ENCODE results near the gene CCDC92B. TPM values are rescaled to one million over a fixed set of nuclear protein-coding genes. Genes with fewer than 3 reads are reported as not detected.

The CCDC92B gene
- total RNA-seq, 6 experiments from 2014 or later = not detected

DNA sequence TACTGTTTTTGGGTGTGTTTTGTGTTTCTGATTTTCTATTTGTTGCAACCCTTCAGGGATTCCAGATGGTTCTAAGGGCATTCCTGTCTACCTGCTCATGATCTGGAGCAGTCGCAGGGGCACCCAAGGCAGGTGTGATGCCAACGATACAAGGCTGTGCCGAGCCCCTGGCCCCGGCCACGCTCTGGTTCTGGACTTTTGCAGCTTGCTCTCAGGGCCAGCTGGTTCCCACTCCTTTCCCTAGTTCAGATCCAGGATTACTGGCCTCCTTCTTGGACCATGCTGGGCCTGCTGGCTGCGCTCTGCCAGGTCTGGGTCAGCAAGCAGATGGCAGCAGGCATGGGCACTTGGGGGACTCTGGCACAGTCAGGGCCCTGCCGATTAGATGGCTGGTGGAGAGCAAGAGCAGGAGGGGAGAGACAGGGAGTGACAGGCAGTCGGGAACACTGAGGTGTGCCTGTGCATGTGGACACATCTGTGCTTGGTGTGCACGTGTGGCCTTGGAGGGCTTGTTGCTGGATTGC, 31.5 kb upstream of the CCDC92B start:
- DNase-seq = no peak
- H3K27ac Mint-ChIP-seq = no peak overlapping the region
- H3K27me3 Mint-ChIP-seq (ENCODE audit: insufficient read depth) = peaks cover 29% of the 10 kb centered on the region
- H3K4me1 Mint-ChIP-seq (ENCODE audit: low read depth) = peaks cover 10% of the 10 kb centered on the region
- TF ChIP-seq, protein P1, sequence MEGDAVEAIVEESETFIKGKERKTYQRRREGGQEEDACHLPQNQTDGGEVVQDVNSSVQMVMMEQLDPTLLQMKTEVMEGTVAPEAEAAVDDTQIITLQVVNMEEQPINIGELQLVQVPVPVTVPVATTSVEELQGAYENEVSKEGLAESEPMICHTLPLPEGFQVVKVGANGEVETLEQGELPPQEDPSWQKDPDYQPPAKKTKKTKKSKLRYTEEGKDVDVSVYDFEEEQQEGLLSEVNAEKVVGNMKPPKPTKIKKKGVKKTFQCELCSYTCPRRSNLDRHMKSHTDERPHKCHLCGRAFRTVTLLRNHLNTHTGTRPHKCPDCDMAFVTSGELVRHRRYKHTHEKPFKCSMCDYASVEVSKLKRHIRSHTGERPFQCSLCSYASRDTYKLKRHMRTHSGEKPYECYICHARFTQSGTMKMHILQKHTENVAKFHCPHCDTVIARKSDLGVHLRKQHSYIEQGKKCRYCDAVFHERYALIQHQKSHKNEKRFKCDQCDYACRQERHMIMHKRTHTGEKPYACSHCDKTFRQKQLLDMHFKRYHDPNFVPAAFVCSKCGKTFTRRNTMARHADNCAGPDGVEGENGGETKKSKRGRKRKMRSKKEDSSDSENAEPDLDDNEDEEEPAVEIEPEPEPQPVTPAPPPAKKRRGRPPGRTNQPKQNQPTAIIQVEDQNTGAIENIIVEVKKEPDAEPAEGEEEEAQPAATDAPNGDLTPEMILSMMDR (IDR thresholded peaks at IDR 0.05) = no peak
- no peaks in the 10 kb centered on the region for H3K9me3 Mint-ChIP-seq
- H3K4me3 Mint-ChIP-seq = no peak overlapping the region
- no peaks in the 10 kb centered on the region for H3K36me3 Mint-ChIP-seq (ENCODE audit: low read depth)

DNA sequence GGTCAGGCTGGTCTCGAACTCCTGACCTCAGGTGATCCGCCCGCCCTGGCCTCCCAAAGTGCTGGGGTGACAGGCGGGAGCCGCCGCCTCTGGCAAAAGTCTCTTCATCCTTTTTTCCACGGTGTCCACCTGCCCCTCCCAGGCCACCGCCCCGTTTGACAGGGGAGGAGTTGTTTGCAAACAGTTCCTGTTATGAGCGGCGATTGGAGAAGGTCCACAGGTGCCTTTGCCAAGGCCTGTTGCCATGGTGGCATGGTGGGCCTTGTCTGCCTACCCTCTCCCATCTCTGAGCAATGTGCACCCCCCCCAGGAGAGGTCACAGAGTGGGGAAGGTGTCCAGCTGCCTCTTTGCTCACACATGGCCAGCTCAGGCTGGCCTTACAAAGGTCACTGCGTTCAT, 30.8 kb upstream of the CCDC92B start:
- peaks cover 10% of the 10 kb centered on the region for H3K4me1 Mint-ChIP-seq (ENCODE audit: low read depth)
- H3K36me3 Mint-ChIP-seq (ENCODE audit: low read depth) = no peaks in the 10 kb centered on the region
- TF ChIP-seq, protein P1 (IDR thresholded peaks at IDR 0.05) = no peak

DNA sequence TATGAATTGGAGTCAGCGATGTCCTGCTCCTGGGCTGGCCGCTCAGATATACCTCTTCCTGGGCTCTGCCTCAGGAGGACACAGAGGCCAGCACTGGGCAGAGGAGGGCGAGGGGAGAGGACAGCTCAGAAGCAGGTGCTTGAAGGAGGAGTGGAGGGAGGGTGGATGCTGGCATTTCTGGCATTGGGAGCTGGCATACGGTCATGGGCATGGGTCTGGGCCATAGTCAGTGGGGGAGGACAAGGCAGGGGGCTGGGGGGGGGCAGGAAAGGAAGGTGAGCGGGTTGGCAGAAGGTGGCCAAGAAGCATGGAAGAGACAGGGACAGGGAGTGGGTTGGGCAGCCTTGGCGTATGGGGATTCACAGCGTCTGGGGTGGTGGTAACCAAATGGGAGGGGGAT, 30.1 kb upstream of the CCDC92B start:
- Mint-ChIP-seq H3K36me3 (ENCODE audit: low read depth) (no peaks in the 10 kb centered on the region), H3K4me3 (no peak overlapping the region), H3K9me3 (no peaks in the 10 kb centered on the region), H3K27ac (no peak overlapping the region), H3K27me3 (ENCODE audit: insufficient read depth) (peaks cover 40% of the 10 kb centered on the region), H3K4me1 (ENCODE audit: low read depth) (peaks cover 10% of the 10 kb centered on the region)
- TF ChIP-seq, protein P1 (IDR thresholded peaks at IDR 0.05) = no peak
- no peak for DNase-seq

More for the DNA sequence above, 30.8 kb upstream of the CCDC92B start:
- no peak overlapping the region for H3K27ac Mint-ChIP-seq
- no peak for DNase-seq
- H3K9me3 Mint-ChIP-seq = no peaks in the 10 kb centered on the region
- peaks cover 36% of the 10 kb centered on the region for H3K27me3 Mint-ChIP-seq (ENCODE audit: insufficient read depth)
- no peak overlapping the region for H3K4me3 Mint-ChIP-seq

DNA sequence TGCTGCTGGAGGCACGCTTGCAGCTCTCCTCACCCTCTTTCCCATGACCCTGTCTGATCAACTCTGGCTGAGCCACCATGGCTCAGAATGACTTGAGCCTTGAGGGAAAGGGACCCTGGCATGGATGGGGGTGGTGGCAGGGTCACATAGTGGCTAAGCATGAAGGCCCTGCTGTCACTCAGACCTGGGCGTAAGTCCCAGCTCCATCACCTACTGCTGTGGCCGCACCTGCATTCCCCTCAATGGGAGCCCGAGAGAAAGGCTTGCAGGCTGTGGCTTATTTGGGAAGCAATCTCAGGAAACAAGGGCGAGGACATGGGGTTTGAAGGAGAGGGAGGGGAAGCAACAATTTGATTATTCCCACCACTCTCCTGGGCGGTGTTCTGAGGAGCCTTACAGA, 29.0 kb upstream of the CCDC92B start:
- Mint-ChIP-seq H3K4me3 (no peak overlapping the region), H3K36me3 (ENCODE audit: low read depth) (no peaks in the 10 kb centered on the region), H3K27ac (no peak overlapping the region), H3K27me3 (ENCODE audit: insufficient read depth) (peaks cover 43% of the 10 kb centered on the region), H3K9me3 (no peaks in the 10 kb centered on the region), H3K4me1 (ENCODE audit: low read depth) (peaks cover 10% of the 10 kb centered on the region)
- TF ChIP-seq, protein P1 (IDR thresholded peaks at IDR 0.05) = no peak
- DNase-seq = no peak

DNA sequence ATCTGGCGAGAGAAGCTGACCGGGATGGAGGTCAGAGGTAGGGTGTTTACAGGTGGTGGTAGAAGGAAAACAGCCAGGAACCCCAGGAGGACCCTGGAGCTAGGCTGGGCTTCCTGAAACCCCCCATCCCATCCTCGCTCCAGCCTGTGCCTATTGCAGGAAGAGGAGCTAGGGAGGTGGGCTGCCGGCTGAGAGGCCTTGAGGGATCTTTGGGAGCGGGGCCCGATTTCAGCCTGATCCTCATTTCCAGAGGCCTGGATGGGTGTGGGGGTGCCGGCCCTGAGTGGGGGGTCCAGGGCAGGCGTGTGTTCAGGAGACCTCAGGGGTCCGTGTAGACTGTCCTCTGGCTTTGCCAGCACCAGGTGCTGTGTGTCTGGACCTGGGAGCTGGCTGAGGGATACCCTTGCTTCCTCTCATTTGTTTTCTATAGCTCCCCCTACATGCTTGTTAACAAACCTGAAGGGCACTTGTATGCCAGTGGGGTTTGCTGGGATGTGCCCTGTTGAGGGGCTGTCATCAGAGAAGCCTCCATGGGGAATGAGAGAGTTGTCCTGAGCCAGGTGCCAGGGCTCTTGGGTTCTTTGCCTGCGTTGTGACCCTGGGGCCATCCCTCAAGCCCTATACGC, 27.9 kb upstream of the CCDC92B start:
- Mint-ChIP-seq H3K4me3 (no peak overlapping the region), H3K27me3 (ENCODE audit: insufficient read depth) (peaks cover 43% of the 10 kb centered on the region), H3K9me3 (no peaks in the 10 kb centered on the region), H3K27ac (no peak overlapping the region), H3K36me3 (ENCODE audit: low read depth) (no peaks in the 10 kb centered on the region), H3K4me1 (ENCODE audit: low read depth) (peaks cover 10% of the 10 kb centered on the region)
- DNase-seq = no peak
- TF ChIP-seq, protein P1 (IDR thresholded peaks at IDR 0.05) = no peak

Data from HFFc6 (cell line).